Measurements from ENCODE around the gene TFCP2L1.

Gene TFCP2L1

GRCh38 chr2:121220995-121221394 is 64.0 kb downstream of the TFCP2L1 start:
- TF ChIP-seq, protein P1, sequence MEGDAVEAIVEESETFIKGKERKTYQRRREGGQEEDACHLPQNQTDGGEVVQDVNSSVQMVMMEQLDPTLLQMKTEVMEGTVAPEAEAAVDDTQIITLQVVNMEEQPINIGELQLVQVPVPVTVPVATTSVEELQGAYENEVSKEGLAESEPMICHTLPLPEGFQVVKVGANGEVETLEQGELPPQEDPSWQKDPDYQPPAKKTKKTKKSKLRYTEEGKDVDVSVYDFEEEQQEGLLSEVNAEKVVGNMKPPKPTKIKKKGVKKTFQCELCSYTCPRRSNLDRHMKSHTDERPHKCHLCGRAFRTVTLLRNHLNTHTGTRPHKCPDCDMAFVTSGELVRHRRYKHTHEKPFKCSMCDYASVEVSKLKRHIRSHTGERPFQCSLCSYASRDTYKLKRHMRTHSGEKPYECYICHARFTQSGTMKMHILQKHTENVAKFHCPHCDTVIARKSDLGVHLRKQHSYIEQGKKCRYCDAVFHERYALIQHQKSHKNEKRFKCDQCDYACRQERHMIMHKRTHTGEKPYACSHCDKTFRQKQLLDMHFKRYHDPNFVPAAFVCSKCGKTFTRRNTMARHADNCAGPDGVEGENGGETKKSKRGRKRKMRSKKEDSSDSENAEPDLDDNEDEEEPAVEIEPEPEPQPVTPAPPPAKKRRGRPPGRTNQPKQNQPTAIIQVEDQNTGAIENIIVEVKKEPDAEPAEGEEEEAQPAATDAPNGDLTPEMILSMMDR (IDR thresholded peaks at IDR 0.05; ENCODE audit: poor library complexity, severe bottlenecking): no peak
- Histone ChIP-seq H3K27me3 (ENCODE audit: insufficient read depth, poor library complexity, severe bottlenecking) (no peaks in the 10 kb centered on the region), H3K27ac (ENCODE audit: poor library complexity, severe bottlenecking) (peak overlapping the region; percentile 7), H3K36me3 (ENCODE audit: low read depth) (peaks cover 9% of the 10 kb centered on the region), H3K4me1 (ENCODE audit: insufficient read depth, poor library complexity, severe bottlenecking) (peaks cover 10% of the 10 kb centered on the region), H3K9me3 (ENCODE audit: severe bottlenecking) (no peaks in the 10 kb centered on the region), H3K4me3 (ENCODE audit: severe bottlenecking) (no peak overlapping the region)
- no peak for DNase-seq (ENCODE audit: low spot score)
- peak; percentile 88 for ATAC-seq (ENCODE audit: low read depth)

DNA sequence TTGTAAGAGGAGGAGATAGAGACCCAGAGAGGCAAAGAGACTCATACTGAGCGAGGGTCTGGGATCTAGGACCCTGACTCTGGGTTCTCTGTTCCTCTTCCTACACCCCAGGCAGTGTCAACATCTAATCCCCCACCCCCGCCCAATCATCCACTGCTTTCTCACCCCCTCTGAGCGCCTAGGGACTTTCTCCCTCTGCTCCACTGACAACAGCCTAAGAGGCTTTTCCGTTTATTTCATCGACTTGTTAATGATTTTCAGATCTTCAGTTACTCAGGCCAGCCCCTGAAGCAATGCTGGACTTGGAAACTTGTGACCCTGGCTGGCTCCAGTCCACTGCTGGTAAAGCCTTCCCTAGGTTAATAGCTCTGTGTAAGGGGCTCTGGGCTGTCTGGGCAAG is 65.1 kb downstream of the TFCP2L1 start:
- Histone ChIP-seq H3K27me3 (ENCODE audit: insufficient read depth, poor library complexity, severe bottlenecking) (no peaks in the 10 kb centered on the region), H3K27ac (ENCODE audit: poor library complexity, severe bottlenecking) (no peak overlapping the region), H3K9me3 (ENCODE audit: severe bottlenecking) (no peaks in the 10 kb centered on the region), H3K4me1 (ENCODE audit: insufficient read depth, poor library complexity, severe bottlenecking) (peaks cover 10% of the 10 kb centered on the region), H3K4me3 (ENCODE audit: severe bottlenecking) (no peak overlapping the region), H3K36me3 (ENCODE audit: low read depth) (peaks cover 9% of the 10 kb centered on the region)
- ATAC-seq (ENCODE audit: low read depth): no peak
- TF ChIP-seq, protein P1 (IDR thresholded peaks at IDR 0.05; ENCODE audit: poor library complexity, severe bottlenecking): no peak
- DNase-seq (ENCODE audit: low spot score): no peak

GRCh38 chr2:121218386-121218938 is 66.5 kb downstream of the TFCP2L1 start:
- Histone ChIP-seq H3K9me3 (ENCODE audit: severe bottlenecking) (no peaks in the 10 kb centered on the region), H3K36me3 (ENCODE audit: low read depth) (peaks cover 9% of the 10 kb centered on the region), H3K27ac (ENCODE audit: poor library complexity, severe bottlenecking) (no peak overlapping the region), H3K4me1 (ENCODE audit: insufficient read depth, poor library complexity, severe bottlenecking) (peaks cover 10% of the 10 kb centered on the region), H3K4me3 (ENCODE audit: severe bottlenecking) (no peak overlapping the region), H3K27me3 (ENCODE audit: insufficient read depth, poor library complexity, severe bottlenecking) (no peaks in the 10 kb centered on the region)
- DNase-seq (ENCODE audit: low spot score): no peak
- TF ChIP-seq, protein P1 (IDR thresholded peaks at IDR 0.05; ENCODE audit: poor library complexity, severe bottlenecking): no peak
- no peak for ATAC-seq (ENCODE audit: low read depth)

DNA sequence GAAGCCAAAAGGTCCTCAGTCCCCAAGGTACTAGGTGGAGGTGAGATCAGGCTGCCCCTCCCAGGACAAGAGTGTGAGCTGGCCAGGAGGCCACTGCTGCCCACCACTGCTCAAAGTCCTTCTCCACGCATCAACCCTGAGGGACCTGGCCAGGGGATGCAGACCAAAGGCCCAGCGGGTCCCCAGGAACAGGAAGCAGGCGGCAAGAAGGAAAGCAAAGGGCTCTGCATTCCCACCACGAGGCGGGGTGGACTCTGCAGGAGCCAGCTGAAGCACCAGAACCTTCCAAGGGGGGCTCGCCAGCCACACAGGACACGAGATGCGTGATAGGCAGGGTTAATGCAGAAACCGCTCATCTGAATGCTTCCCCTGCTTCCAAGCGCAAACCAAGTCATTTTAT is 67.4 kb downstream of the TFCP2L1 start:
- H3K4me3 ChIP-seq (ENCODE audit: severe bottlenecking): no peak overlapping the region
- ATAC-seq (ENCODE audit: low read depth) (no peak), DNase-seq (ENCODE audit: low spot score) (no peak)
- no peaks in the 10 kb centered on the region for H3K9me3 ChIP-seq (ENCODE audit: severe bottlenecking)
- peaks cover 10% of the 10 kb centered on the region for H3K4me1 ChIP-seq (ENCODE audit: insufficient read depth, poor library complexity, severe bottlenecking)
- peaks cover 9% of the 10 kb centered on the region for H3K36me3 ChIP-seq (ENCODE audit: low read depth)
- TF ChIP-seq, protein P1 (IDR thresholded peaks at IDR 0.05; ENCODE audit: poor library complexity, severe bottlenecking): no peak
- no peak overlapping the region for H3K27ac ChIP-seq (ENCODE audit: poor library complexity, severe bottlenecking)
- no peaks in the 10 kb centered on the region for H3K27me3 ChIP-seq (ENCODE audit: insufficient read depth, poor library complexity, severe bottlenecking)

- Histone ChIP-seq H3K9me3 (ENCODE audit: severe bottlenecking) (no peaks in the 10 kb centered on the region), H3K4me1 (ENCODE audit: insufficient read depth, poor library complexity, severe bottlenecking) (peaks cover 3% of the 10 kb centered on the region), H3K27ac (ENCODE audit: poor library complexity, severe bottlenecking) (no peak overlapping the region), H3K4me3 (ENCODE audit: severe bottlenecking) (no peak overlapping the region), H3K36me3 (ENCODE audit: low read depth) (no peaks in the 10 kb centered on the region), H3K27me3 (ENCODE audit: insufficient read depth, poor library complexity, severe bottlenecking) (no peaks in the 10 kb centered on the region)
- no peak for ATAC-seq (ENCODE audit: low read depth)
- TF ChIP-seq, protein P1 (IDR thresholded peaks at IDR 0.05; ENCODE audit: poor library complexity, severe bottlenecking): no peak
- no peak for DNase-seq (ENCODE audit: low spot score)
Measured at GRCh38 chr2:121214296-121214695, 70.7 kb downstream of the TFCP2L1 start.
